Measurements from ENCODE around the gene FAM131C.
"Not testable (repeated sequence)": the region's sequence is repeated elsewhere in the genome, so short reads cannot be mapped to it uniquely, and the experiment has no call there.

FAM131C gene

GRCh38 chr1:16073490-16074119 lies at the start of gene FAM131C:
FAM131C (minus strand) TSS chr1:16073651; CDS start chr1:16073442, 209 bp downstream.
- DNase-seq, result peak; percentile 20 to 26

GRCh38 chr1:16122916-16123315 lies 49.5 kb upstream of the FAM131C start:
- peak; percentile 14 to 17 for DNase-seq

- DNase-seq, result no peak
Observed at GRCh38 chr1:16122350-16122881, 49.0 kb upstream of the FAM131C start.

GRCh38 chr1:16120940-16121410 lies 47.5 kb upstream of the FAM131C start:
- DNase-seq, result no peak

GRCh38 chr1:16120407-16120806 lies 47.0 kb upstream of the FAM131C start:
- no peak for DNase-seq

GRCh38 chr1:16119926-16120325 lies 46.5 kb upstream of the FAM131C start:
- no peak for DNase-seq

- no peak for DNase-seq
Observed at GRCh38 chr1:16119504-16119903, 46.1 kb upstream of the FAM131C start.

- DNase-seq, result no peak
Observed at GRCh38 chr1:16118706-16119105, 45.3 kb upstream of the FAM131C start.

- DNase-seq, result no peak
Observed at GRCh38 chr1:16117936-16118335, 44.5 kb upstream of the FAM131C start.

- no peak for DNase-seq
Observed at GRCh38 chr1:16117369-16117768, 43.9 kb upstream of the FAM131C start.

GRCh38 chr1:16116625-16117024 lies 43.2 kb upstream of the FAM131C start:
- DNase-seq, result no peak

- DNase-seq, result no peak
Observed at GRCh38 chr1:16116002-16116401, 42.6 kb upstream of the FAM131C start.

- DNase-seq, result no peak
Observed at GRCh38 chr1:16115468-16115983, 42.1 kb upstream of the FAM131C start.

- no peak for DNase-seq
Observed at GRCh38 chr1:16114527-16115467, 41.3 kb upstream of the FAM131C start.

- DNase-seq, result no peak
Observed at GRCh38 chr1:16112596-16113555, 39.4 kb upstream of the FAM131C start.

- DNase-seq, result no peak
Observed at GRCh38 chr1:16111771-16112595, 38.5 kb upstream of the FAM131C start.

- DNase-seq, result no peak
Observed at GRCh38 chr1:16110884-16111283, 37.4 kb upstream of the FAM131C start.

- DNase-seq, result no peak
Observed at GRCh38 chr1:16110456-16110855, 37.0 kb upstream of the FAM131C start.

GRCh38 chr1:16109571-16109970 lies 36.1 kb upstream of the FAM131C start:
- no peak for DNase-seq

GRCh38 chr1:16107039-16107438 lies 33.6 kb upstream of the FAM131C start:
- DNase-seq, result not testable (repeated sequence)

GRCh38 chr1:16101623-16102022 lies 28.2 kb upstream of the FAM131C start:
- no peak for DNase-seq

Data from activated CD4-positive, alpha-beta T cell treated with anti-CD3 and anti-CD28 coated beads, Interleukin-2, amount 50 U/mL, for 4 hours (primary cell).